K562 (cell line): Measurements from ENCODE around the gene CFD. TPM values are rescaled to one million over a fixed set of nuclear protein-coding genes. Genes with fewer than 3 reads are reported as not detected.

Experiments used
- ATAC-seq: fragments of 200-7000 bp; cut with Tn5 transposase; 3 replicates; pipeline ENCODE4 v1.9.1; 2020; ENCODE audit warnings: moderate library complexity
- BruUV-seq: library from RNA; stranded (reverse); fragments of 400-500 nt; replicated peaks from 2 replicates; lab custom pipeline; 2021; lab: Mats Ljungman, UMichigan
- CTCF ChIA-PET: fragments of 300-600 bp; formaldehyde crosslinking; extraction: SDS; loops from one replicate; lab custom pipeline; 2021; ENCODE audit warnings: low intra/inter-chr PET ratio; lab: Yijun Ruan, JAX
- POLR2A ChIA-PET: fragments of 300-600, 350-650 bp; sonication (Branson Sonifier 250); formaldehyde crosslinking; extraction: SDS; loops from one replicate; lab custom pipeline; 2021; ENCODE audit warnings: antibody characterized with exemption, inconsistent platforms; lab: Yijun Ruan, JAX
- DNase-seq, 4 experiments: peaks; one replicate each; pipeline versions ENCODE4 v3.0.0 to v3.0.0-alpha.2; 2011 to 2018; ENCODE audit warnings: low spot score in 3 of 4, mixed read lengths in 3 of 4; ENCODE audit errors: extremely low read depth in 1 of 4
- FAIRE-seq: peaks from 2 replicates; lab custom pipeline; 2011; peaks lifted over from hg19 to GRCh38; lab: Jason Lieb, UNC
- H2AFZ ChIP-seq: 2 replicates; pipeline ENCODE4 v1.6.0; 2011; ENCODE audit warnings: low read depth, low read length, control low read depth, inconsistent platforms
- H3K27ac ChIP-seq: fragments of 200-600 bp; 3 replicates; pipeline ENCODE4 v1.8.0; 2011; ENCODE audit warnings: low read depth, mild to moderate bottlenecking, control low read depth, inconsistent platforms, low read length, moderate library complexity, mixed read lengths; ENCODE audit errors: extremely low read depth
- H3K27me3 ChIP-seq, 2 experiments: fragments of 300-600 bp in 1 of 2; 2 replicates in 1 of 2; 3 replicates in 1 of 2; pipeline versions ENCODE4 v1.6.0 to v1.8.0; 2011; ENCODE audit warnings: inconsistent platforms in 2 of 2, low read length in 2 of 2, mild to moderate bottlenecking in 1 of 2, mixed read lengths in 1 of 2, moderate library complexity in 1 of 2; ENCODE audit not compliant: control insufficient read depth in 2 of 2, insufficient read depth in 2 of 2
- H3K36me3 ChIP-seq: fragments of 300-600 bp; 3 replicates; pipeline ENCODE4 v1.8.0; 2011; ENCODE audit warnings: mild to moderate bottlenecking, low read length, inconsistent platforms; ENCODE audit not compliant: control insufficient read depth, insufficient read depth
- H3K4me1 ChIP-seq, 2 experiments: fragments of 200-600 bp in 1 of 2; replicated peaks in 1 of 2; 2 replicates in 1 of 2; 3 replicates in 1 of 2; pipeline versions ENCODE4 v1.5.1 to v1.8.0; 2011; ENCODE audit warnings: inconsistent platforms in 2 of 2, low read length in 2 of 2, mild to moderate bottlenecking in 1 of 2, mixed read lengths in 1 of 2, moderate library complexity in 1 of 2; ENCODE audit not compliant: control insufficient read depth in 2 of 2, insufficient read depth in 2 of 2
- H3K4me2 ChIP-seq: 2 replicates; pipeline ENCODE4 v1.6.1; 2011; ENCODE audit warnings: low read length, control low read depth, inconsistent platforms, mixed read lengths; ENCODE audit not compliant: insufficient read depth
- H3K4me3 ChIP-seq: fragments of 200-600 bp; sonication (generic), shearing (Covaris generic); 2 replicates; pipeline ENCODE4 v1.5.1; 2016; ENCODE audit warnings: control low read depth, inconsistent platforms
- H3K79me2 ChIP-seq: fragments of 200-600 bp; 3 replicates; pipeline ENCODE4 v1.8.0; 2011; ENCODE audit warnings: low read length, inconsistent platforms; ENCODE audit not compliant: control insufficient read depth, insufficient read depth
- H3K9ac ChIP-seq, 2 experiments: 2 replicates each; pipeline versions ENCODE4 v1.6.0 to v1.6.1; 2011; ENCODE audit warnings: low read depth in 2 of 2, low read length in 2 of 2, control low read depth in 1 of 2, inconsistent platforms in 1 of 2, mild to moderate bottlenecking in 1 of 2, mixed read lengths in 1 of 2; ENCODE audit not compliant: insufficient read depth in 1 of 2
- H3K9me1 ChIP-seq: one replicate; pipeline ENCODE4 v1.6.0; 2011; ENCODE audit warnings: inconsistent platforms, mild to moderate bottlenecking, low read length, moderate library complexity; ENCODE audit not compliant: control insufficient read depth, insufficient read depth
- H3K9me3 ChIP-seq: replicated peaks from 2 replicates; pipeline ENCODE4 v1.5.1; 2011; ENCODE audit warnings: low read depth, low read length, inconsistent platforms; ENCODE audit not compliant: control insufficient read depth, insufficient read depth
- H4K20me1 ChIP-seq: replicated peaks from 2 replicates; pipeline ENCODE4 v1.6.1; 2011; ENCODE audit warnings: low read length, inconsistent platforms, mixed read lengths; ENCODE audit not compliant: control insufficient read depth, insufficient read depth
- ARID4B ChIP-seq: sonication (generic); formaldehyde crosslinking; IDR thresholded peaks from 2 replicates; pipeline ENCODE4 v1.8.0; 2022; ENCODE audit warnings: mild to moderate bottlenecking, missing genetic modification reagents
- GATA2 ChIP-seq: sonication (generic); formaldehyde crosslinking; IDR thresholded peaks from 2 replicates; pipeline ENCODE4 v1.4.0; 2020; ENCODE audit warnings: mild to moderate bottlenecking, missing genetic modification reagents
- IRF1 ChIP-seq: sonication (generic); formaldehyde crosslinking; IDR thresholded peaks from 2 replicates; pipeline ENCODE4 v1.8.0; 2022; ENCODE audit warnings: missing genetic modification reagents, mild to moderate bottlenecking, borderline replicate concordance
- KAT7 ChIP-seq: sonication (generic); formaldehyde crosslinking; IDR thresholded peaks from 2 replicates; pipeline ENCODE4 v1.8.0; 2022; ENCODE audit warnings: missing genetic modification reagents, mild to moderate bottlenecking, borderline replicate concordance
- MAFG ChIP-seq: fragments of 450-650 bp; conservative IDR thresholded peaks from 2 replicates; pipeline ENCODE4 v1.6.1; 2016; ENCODE audit warnings: missing genetic modification characterization, missing compliant biosample characterization
- MTA3 ChIP-seq: fragments of 450-650 bp; formaldehyde crosslinking; IDR thresholded peaks from 2 replicates; pipeline ENCODE4 v1.6.1; 2017; ENCODE audit warnings: mild to moderate bottlenecking, borderline replicate concordance
- NCOR1 ChIP-seq: fragments of 450-650 bp; IDR thresholded peaks from 2 replicates; pipeline ENCODE4 v1.6.1; 2016; ENCODE audit warnings: mild to moderate bottlenecking, moderate library complexity
- NR1H2 ChIP-seq: sonication (generic); formaldehyde crosslinking; IDR thresholded peaks from 2 replicates; pipeline ENCODE4 v1.4.0; 2020; ENCODE audit warnings: mild to moderate bottlenecking, missing genetic modification reagents
- RB1 ChIP-seq: fragments of 450-650 bp; IDR thresholded peaks from 2 replicates; pipeline ENCODE4 v1.6.1; 2017; ENCODE audit warnings: low read depth, mild to moderate bottlenecking
- SMARCA4 ChIP-seq: fragments of 450-650 bp; IDR thresholded peaks from 2 replicates; pipeline ENCODE4 v1.6.1; 2016
- SMARCA5 ChIP-seq: fragments of 450-650 bp; IDR thresholded peaks from 2 replicates; pipeline ENCODE4 v1.6.1; 2016
- ZFP30 ChIP-seq: fragments of 250-450 bp; sonication (Bioruptor Pico); IDR thresholded peaks from 2 replicates; pipeline ENCODE4 v1.8.0; 2022; ENCODE audit warnings: moderate library complexity, mild to moderate bottlenecking, inconsistent platforms, borderline replicate concordance
- ZFP36 ChIP-seq: fragments of 150-350 bp; IDR thresholded peaks from 2 replicates; pipeline ENCODE4 v1.6.1; 2018; ENCODE audit warnings: low read length, low read depth; ENCODE audit not compliant: partially characterized antibody
- ZKSCAN3 ChIP-seq: fragments of 250-450 bp; sonication (Bioruptor Pico); IDR thresholded peaks from 2 replicates; pipeline ENCODE4 v1.4.0; 2020
- ZNF436 ChIP-seq: fragments of 250-450, 450-650 bp; sonication (Bioruptor Pico); formaldehyde crosslinking; IDR thresholded peaks from 2 replicates; pipeline ENCODE4 v1.7.0; 2020; ENCODE audit warnings: mild to moderate bottlenecking
- ZNF551 ChIP-seq: fragments of 250-450 bp; sonication (Bioruptor Pico); IDR thresholded peaks from 2 replicates; pipeline ENCODE4 v1.5.0; 2021; ENCODE audit warnings: mild to moderate bottlenecking, moderate library complexity
- ZNF584 ChIP-seq: fragments of 200-800 bp; sonication (Bioruptor generic); IDR thresholded peaks from 2 replicates; pipeline ENCODE4 v1.6.1; 2016; ENCODE audit warnings: low read depth, mild to moderate bottlenecking, missing genetic modification characterization, missing compliant biosample characterization
- WGBS: fragments of 100-300 bp; shearing (Covaris generic); methylation state at CpG from one replicate; pipeline ENCODE4 v1.1.6; 2016; ENCODE audit warnings: low coverage, mixed read lengths; ENCODE audit not compliant: insufficient coverage; ENCODE audit errors: missing lambda C conversion rate; 5-methylcytosine and 5-hydroxymethylcytosine counted together
- in situ Hi-C: fragments of 300-500 bp; cut with MboI; formaldehyde crosslinking; loops from 4 replicates; pipeline ENCODE4 v1.15.0; 2018; ENCODE audit warnings: inconsistent platforms, mixed read lengths
- intact Hi-C: fragments of 100-400 bp; cut with micrococcal nuclease; formaldehyde crosslinking; loops from 2 replicates; pipeline ENCODE4 v1.14.2; 2022
- polyA plus RNA-seq, 8 experiments: library from polyadenylated mRNA; depleted of rRNA in 4 of 8; stranded (reverse) in 5 of 8; unstranded in 3 of 8; fragments of >200 nt; fragmentation: Nextera tagmentation in 2 of 8; fragmentation: Illumina TruSeq in 1 of 8; extraction: Ambion mirVana in 2 of 8; extraction: Trizol in 1 of 8; gene quantifications; 2 replicates each; pipeline versions ENCODE4 v1.2.1 to v1.2.3, GENCODE V29; 2011 to 2014; ENCODE audit warnings: inconsistent platforms in 1 of 8, missing spikeins in 1 of 8
- total RNA-seq, 7 experiments: library from RNA; depleted of rRNA in 6 of 7; stranded (reverse); fragments of >200 nt in 6 of 7; fragmentation: Illumina TruSeq in 2 of 7; extraction: Trizol in 2 of 7; gene quantifications; 2 replicates each; pipeline versions ENCODE4 v1.2.1 to v1.2.3, GENCODE V29; 2011 to 2021; ENCODE audit warnings: low replicate concordance in 1 of 7
- TF ChIP-seq, protein P1 (sequence below): sonication (generic); formaldehyde crosslinking; IDR thresholded peaks from 2 replicates; pipeline ENCODE4 v1.8.0; 2022; ENCODE audit warnings: missing genetic modification reagents, mild to moderate bottlenecking, moderate library complexity, borderline replicate concordance

The CFD gene
- total and polyA plus RNA-seq, 9 of the 15 experiments (the other 6 are each of a cell fraction or from before 2014, with no cell fraction given) = 0.52 to 59.4 (median 7.6) TPM

- Histone ChIP-seq H3K36me3 (no peaks in the 10 kb centered on the region), H3K4me1 (peaks cover 5 to 60% of the 10 kb centered on the region in 2 experiments; a peak in 4 of 5 replicates), H3K27me3 (no peaks in the 10 kb centered on the region), H3K4me2 (no peak overlapping the region), H3K9ac (peak overlapping the region in 1 of 2 experiments; percentile 76; a peak in 1 of 4 replicates), H2AFZ (no peak overlapping the region), H3K9me3 (no peaks in the 10 kb centered on the region), H3K27ac (no peak overlapping the region), H3K79me2 (no peaks in the 10 kb centered on the region), H3K9me1 (no peaks in the 10 kb centered on the region), H3K4me3 (no peak overlapping the region), H4K20me1 (no peaks in the 10 kb centered on the region)
- in situ Hi-C loops (no loop called here), intact Hi-C loops (no loop called here)
- FAIRE-seq (no peak), ATAC-seq (peak; percentile 28), DNase-seq (no peak)
- POLR2A ChIA-PET = interaction anchor here (0.7 to 1.1 kb wide), 2 partner anchors 10 to 1367 kb away, joined by 3 read pairs; no protein-coding TSS in a partner anchor
- CTCF ChIA-PET = no interaction called here
- 31% methylated on average over 11 of the region's 12 CpGs for WGBS
- no TSS peak for BruUV-seq
- TF ChIP-seq ARID4B (CRISPR knock-in tag) (no peak), ZNF436 (CRISPR knock-in tag) (peak; percentile 57; the same call in 1 of the 2 replicates), IRF1 (CRISPR knock-in tag) (no peak), NR1H2 (CRISPR knock-in tag) (no peak), ZNF551 (CRISPR knock-in tag) (no peak), SMARCA5 (peak; percentile 52; the same call in 1 of the 2 replicates), MAFG (tag) (no peak), GATA2 (no peak), KAT7 (no peak), ZNF584 (CRISPR knock-in tag) (no peak), RB1 (no peak), SMARCA4 (no peak), NCOR1 (no peak), MTA3 (no peak), ZFP36 (peak; percentile 96), ZKSCAN3 (CRISPR knock-in tag) (no peak), ZFP30 (CRISPR knock-in tag) (no peak)
- TF ChIP-seq, protein P1, sequence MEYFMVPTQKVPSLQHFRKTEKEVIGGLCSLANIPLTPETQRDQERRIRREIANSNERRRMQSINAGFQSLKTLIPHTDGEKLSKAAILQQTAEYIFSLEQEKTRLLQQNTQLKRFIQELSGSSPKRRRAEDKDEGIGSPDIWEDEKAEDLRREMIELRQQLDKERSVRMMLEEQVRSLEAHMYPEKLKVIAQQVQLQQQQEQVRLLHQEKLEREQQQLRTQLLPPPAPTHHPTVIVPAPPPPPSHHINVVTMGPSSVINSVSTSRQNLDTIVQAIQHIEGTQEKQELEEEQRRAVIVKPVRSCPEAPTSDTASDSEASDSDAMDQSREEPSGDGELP (CRISPR knock-in tag) = no peak
Measured at GRCh38 chr19:848386-848921, 11.0 kb upstream of the CFD start.
